HG03439 (cell line): ENCODE measurements around the gene FKBP3.

ENCODE experiments used
- ATAC-seq: cut with Tn5 transposase; IDR thresholded peaks from one replicate; pipeline ENCODE4 v1.9.1; 2021; ENCODE audit warnings: mild to moderate bottlenecking, moderate library complexity; ENCODE audit not compliant: unreplicated experiment

The FKBP3 gene

DNA sequence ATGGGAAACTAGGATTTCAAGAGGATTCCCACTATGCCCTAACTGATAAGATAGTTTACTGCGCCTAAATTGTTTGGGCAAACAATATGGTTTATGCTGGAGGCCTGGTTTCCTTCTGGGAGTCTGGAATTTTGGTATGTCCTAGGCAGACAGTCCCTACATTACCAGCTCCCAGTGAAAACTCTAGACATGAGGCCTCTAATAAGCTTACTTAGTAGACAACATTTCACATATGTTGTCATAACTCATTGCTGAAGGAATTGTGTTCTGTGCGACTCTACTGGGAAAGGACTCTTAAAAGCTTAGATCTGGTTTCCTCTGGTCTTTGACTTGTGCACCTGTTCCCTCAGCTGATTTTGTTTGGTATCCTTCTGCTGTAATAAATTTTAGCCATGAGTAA is 68.3 kb downstream of the FKBP3 start:
- no peak for ATAC-seq
